Inferior parietal cortex (tissue), 1 donor: Measurements from ENCODE around the gene ABCC10.

Experiments
- DNase-seq: peaks from one replicate; pipeline ENCODE4 v3.0.0-alpha.2; 2016; ENCODE audit errors: extremely low spot score

The ABCC10 gene

DNA sequence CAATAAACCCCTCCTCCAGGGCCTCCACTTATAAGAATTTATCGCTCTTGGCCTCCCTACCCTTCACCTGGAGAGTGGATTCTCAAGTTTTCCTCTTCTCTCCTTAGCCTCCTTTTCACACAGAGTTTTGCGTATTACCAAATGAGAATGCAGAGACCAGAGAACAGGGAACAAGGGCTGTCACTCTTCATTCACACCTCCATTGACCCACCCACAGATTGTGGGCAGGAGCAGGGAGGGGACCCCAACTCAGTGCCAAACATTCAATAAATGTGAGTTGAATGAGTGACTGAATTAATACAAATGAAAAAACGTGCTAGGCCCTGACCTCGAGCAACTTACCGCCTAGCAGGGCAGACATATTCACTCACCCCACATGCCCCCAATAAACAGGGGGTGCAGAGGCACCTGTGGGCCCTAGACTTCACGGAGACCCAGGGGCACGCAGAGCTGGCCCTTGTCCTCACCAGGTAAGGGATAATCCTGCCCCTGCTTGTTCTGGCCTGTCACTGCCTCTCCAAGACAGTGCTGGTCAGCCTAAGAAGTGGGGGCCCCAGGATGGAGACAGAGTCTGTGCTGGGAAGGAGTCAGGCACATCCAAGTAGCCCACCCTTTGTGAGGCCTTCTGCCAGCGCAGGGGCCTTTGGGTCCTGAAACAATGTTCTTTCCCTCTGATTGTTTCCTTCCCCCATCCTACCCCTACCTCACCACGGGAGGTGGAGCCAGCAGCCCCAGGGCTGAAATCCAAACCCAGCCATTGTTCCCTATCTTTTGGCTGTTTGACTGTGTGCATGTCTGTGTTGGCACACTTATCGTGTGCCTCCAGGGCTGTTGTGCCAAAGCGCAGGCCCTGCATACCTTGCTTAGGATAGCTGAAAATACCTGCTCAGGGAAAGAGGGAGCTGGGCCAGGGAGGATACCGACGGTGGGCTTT is 41.7 kb downstream of the ABCC10 start:
- no peak for DNase-seq

DNA sequence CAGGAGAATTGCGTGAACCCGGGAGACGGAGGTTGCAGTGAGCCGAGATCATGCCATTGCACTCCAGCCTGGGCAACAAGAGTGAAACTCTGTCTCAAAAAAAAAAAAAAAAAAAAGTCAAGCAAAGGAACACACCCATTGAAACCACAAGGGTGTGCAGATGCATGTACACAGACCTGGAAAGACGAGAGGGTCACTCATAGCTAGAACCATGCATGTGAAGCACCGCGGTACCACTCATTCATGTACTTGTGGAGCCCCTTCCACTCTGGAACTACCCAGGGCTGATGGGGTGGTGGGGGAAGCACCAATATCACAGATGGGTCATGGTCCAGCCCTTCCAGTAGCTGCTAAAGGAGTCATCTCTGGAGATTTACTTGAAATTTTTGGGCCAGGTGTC is 42.6 kb downstream of the ABCC10 start:
- no peak for DNase-seq

DNA sequence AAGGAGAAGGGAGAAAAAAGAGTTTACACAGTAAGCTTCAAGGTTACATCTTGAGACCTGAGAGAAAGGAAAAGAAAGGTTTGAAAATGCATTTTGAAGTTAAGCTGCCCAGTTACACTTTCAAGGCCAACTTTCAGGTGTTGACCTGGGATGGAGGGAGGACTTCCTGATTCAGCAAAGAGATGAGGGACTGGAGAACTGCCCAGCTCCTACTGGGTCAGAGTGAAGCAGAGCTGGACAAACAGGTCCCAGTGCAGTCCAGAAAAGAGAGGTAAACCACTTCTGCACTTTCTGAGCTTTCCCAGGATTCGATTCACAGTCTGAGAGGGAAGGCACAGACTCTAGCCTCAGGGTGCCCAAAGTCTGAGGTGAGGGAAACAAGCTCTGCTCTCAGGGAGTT is 44.1 kb downstream of the ABCC10 start:
- DNase-seq = no peak

DNA sequence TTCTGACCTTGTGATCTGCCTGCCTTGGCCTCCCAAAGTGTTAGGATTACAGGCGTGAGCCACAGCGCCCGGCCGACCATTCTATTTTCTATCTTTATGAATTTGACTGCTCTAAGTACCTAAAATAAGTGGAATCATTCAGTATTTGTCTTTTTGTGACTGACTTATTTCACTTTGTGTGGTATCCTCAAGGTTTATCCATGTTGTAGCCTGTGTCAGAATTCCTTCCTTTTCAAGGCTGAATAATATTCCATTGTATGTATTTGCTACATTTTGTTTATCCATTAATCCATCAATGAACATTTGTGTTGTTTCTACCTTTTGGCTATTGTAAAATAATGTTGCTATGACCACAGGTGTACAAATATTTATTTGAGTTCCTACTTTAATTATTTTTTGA is 45.2 kb downstream of the ABCC10 start:
- DNase-seq = no peak

DNA sequence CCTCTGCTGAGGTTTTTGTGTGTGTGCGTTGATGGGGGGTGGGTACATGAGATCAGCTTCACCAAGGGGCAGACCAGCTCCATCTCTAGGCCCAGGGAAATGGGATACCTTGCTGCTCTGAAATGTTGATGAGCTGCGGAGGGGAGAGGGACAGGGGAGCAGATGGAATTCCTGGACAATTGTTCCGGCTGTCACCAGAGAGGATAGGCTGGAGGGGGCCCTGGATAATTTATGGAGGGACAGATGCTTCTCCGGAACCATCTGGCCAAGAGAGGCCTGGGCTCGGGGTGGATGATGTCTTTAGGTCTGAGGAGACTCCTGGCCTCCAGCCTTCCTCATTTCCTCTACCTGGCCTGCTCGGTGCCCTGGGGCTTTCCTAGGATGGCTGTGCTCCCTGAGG is 48.2 kb downstream of the ABCC10 start:
- no peak for DNase-seq

DNA sequence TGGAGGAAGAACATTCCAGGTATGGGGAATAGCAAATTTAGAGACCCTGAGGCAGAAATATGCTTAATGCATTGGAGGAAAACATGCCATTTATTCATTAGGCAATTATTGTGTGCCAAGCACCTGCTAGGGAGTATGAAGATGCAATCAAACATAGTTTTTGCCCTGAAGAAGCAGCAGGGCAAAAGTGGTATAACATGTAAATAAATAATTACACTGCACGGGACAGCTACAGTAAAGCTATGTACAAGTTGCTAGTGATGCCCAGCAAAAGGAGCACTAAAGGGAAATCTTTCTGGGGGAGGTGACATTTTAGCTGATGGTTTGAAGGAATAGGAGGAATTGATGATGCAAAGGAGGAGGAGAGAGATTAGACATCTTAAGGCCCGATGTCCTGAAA is 49.4 kb downstream of the ABCC10 start:
- DNase-seq = no peak

DNA sequence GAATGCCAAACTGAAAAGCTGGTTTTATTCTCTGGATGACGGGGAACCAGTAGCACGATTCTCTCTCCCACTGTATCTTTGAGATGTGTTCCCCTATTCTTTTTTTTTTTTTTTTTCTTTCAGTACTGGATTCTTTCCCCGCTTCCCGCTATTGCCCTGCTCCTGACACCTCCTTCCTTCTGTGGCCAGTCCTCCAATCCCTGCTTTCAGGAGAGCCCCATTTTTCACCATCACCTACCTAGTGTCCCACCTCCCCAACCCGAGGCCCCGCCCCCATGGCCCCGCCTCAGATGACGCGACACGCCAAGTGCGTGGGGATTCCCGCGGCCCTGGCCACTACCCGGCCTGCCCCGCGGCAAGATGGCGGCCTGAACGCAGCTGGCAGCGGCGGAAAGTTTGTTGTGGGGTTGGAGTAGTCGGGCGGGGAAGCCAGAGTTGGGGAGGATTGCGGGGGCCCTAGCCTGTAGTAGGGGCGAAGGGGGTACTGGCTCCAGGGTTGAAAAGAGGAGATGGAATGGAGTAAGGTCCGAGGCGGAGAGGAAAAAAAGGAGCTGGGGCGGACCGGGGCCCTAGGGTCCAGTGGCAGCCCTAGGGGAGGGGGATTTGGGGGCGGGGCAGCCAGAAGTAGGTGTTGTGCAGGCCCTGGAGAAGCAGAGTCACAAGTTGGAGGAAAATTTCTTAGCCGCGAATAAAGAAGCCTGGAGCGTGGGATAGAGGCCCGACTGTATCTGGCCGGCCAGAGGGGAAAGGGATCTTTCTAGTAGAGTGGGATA is 50.1 kb downstream of the ABCC10 start, which contains the start of gene TJAP1:
TSS of gene TJAP1 (plus strand) at position 336 of the 773 bp plus-strand sequence. CDS start 21,432 bp downstream, outside the sequence.
- peak; percentile 80 for DNase-seq

DNA sequence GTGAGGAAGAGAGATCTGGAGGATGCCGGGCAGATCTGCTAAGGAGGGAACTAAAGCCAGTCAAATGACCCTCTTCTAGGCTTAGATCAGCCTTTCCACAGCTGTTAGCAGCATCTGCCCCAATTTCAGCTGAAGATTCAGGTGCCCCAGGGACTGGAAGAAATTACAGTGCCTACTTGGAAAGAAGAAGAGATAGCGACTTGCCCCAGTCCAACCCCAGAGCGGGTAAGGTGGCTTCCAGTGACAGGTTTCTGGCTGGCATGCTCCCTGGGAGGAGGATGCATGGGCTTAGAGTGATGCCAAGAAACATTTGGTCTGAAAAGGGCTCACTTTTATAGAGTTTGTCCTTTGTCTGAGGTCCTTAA is 50.6 kb downstream of the ABCC10 start:
- DNase-seq = no peak

DNA sequence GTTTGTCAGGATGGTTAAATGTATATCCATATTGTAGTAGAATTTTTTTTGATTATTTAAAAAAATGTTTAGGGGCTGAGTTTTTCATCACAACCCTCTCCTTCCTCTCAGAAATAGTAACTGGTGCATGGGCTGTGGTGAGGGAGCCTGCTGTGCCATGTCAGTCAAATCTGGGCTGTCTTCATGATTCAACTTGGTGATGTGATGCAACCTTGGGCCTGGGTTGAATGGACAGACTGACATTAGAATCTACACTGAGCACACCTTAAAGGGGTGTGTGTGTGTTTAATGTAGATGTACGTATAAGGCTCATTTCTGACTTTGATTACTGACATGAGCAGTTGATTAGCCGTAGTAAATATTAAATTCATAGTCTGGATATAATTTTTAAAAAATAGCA is 53.7 kb downstream of the ABCC10 start:
- DNase-seq = no peak

DNA sequence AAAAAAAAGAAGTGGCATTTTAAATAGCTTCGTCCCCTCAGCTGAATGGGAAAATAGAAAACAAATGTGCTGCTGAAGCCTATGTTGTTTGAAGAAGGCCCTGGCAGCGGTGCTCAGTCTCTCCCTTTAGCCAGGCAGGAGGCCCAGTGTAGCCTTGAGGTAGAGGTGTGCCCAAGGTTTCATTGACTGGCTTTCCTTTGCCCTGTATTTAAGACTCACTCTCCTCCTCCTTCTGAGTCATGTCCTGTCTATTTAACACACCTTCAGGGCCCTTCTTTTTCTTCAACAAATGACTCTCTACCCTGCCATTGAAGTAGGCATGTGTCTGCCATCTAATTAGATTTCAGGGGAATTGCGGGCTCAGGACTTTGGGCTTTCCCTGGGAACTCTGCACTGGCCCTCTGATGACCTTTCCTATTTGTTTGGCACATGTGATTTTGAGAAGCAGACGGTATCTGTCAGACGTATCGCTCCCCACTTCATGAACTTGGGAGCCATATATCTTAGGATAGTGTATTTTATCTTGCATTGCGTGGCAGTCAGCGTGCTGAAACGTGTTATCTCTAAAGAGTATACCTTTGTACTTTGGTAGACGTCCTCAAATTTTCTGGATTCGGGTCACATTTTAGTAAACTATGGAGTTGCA is 54.4 kb downstream of the ABCC10 start:
- no peak for DNase-seq

DNA sequence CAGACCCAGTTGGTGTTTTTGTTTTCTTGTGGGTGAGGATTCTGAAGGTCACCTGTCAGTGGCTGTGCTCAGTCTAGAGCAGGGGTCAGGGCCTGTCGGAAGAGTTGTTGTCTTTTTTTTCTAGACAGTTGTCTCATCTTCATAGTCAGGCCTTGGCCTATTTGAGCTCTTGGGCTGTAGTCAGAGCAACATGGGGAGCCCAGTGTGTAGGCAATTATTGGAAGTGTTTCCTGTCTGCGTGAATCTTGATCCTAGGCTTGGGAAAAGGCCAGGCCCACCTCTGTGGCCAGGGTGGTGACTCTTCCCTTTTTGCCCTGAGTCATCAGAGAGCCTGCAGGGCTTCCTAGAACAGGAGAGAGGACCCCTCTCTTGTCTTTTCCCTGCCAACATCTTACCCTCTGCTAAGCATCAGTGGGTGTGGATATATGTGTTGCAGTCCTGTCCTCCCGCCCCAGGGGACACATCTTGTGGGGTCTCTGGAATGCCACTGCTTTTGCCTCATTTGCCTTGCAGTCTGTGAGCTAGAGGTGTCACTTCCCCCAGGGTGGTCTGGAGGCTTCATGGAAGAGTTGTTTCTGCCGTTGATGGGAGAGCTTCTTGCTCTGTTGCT is 61.4 kb downstream of the ABCC10 start:
- no peak for DNase-seq

DNA sequence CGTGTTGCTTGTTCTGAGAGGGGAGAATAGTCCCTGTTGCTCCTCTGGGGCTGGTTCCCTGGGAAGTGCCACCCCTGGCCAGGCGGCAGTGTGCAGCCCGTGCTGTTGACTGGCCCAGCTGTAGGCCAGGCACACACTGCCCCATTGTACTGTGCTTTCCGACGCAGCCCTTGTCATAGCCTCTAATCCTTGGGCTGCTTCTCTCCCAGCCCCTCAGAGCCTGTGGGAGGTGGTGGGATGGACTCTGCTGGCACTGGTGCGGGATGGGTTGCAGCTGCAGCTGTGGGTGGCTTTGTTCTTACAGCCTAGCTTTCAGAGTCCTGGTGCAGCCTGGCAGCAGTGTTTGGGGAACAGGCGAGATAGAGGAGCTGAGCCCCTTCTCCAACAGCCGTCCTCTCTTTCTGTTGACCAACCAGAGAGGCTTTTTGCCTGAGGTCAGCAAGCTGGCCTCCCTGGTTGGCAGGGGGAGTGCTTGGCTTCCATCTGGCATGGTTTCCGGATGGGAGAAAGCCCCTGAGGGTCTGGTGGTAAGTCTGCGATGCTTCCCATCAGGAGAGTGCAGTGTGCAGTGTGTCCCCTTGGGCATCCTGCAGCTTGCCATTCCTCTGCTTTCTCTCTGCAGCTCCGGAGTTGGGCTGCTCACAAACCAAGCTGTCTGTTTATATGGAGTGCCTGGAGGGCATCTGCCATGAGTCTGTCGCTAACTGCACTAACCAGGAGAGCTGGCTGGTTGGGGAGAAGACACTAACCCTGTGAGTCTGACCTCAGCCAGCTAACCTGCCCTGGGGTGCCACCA is 62.1 kb downstream of the ABCC10 start:
- peak; percentile 88 for DNase-seq

DNA sequence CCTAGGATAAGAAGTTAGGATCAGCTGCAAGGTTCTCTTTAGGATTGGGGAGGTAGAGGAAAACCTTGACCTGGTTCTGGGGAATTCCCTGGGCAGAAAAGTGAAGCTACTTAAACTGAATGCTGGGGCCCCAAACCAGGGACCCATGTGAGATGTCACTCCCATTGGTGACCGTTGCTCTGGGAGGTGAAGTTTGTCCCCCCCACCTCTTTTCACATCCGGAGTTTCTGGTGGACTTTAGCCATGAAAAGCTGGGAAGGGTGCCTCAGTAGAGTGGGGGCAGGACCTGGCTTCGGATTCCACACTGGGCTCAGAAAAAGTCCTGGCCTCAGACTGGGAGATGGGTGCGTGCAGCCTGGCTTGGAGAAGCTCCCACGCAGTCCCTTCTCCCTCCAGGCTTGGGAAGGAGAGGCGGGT is 63.2 kb downstream of the ABCC10 start:
- no peak for DNase-seq

DNA sequence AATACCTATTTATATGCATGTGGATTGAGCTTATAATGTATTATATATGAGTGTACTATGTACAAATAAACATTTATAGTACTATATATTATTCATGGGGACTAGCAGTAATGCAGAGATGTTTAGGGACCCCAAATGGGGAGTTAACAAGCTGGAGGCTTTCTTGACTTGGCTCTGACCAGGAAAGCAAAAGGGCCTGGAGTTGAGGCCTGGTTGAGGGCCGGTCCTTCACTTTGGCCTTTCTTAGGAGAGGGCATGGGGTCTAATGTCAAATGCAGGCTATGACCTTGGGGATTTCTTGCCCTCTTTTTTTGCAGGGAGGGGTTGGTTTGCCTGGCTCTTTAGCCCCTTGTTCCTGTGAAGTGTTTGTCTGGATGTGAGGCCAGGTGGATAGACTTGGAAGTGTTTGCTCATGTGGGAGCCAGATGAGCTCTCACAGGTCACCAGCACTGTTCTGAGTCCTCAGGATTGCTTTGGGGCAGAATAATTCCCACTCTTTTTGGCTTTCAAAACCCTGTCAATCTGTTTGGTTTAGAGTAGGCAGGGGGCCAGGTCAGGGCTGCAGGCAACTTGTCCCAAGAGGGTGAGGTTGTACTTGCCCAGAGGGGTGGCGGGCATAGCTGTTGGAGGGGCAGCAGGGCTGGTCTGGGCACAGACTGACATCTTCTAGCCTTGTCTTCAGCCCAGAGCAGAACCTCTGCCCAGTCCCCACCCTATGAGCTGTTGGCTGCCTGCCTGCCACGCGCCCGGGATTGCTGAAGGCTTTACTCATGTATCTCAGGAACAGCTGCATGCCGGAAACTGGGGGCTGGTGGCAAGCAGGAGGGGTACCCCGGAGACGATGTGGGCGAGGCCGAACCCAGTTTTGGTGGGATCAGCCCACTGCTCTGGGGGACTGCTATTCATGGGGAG is 64.7 kb downstream of the ABCC10 start:
- DNase-seq = peak; percentile 73

DNA sequence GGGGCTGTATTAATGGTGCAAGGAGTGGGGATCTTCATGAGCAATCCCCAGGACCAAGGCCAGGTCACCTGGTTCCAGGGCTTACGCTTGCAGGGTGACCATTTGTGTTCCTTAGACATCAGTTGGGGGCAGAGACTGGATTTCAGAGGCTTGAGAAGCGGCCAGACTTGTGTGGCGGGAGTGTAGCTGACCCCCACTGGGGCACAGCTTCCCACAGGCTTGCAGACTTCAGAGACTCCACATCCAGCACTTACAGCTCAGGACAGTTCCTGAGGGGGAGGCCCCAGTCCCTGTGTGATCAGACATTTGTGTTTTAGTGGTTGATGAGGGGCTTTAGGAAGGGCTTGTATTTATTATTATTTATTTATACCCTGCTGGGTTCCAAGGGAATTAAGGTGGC is 65.3 kb downstream of the ABCC10 start:
- no peak for DNase-seq

DNA sequence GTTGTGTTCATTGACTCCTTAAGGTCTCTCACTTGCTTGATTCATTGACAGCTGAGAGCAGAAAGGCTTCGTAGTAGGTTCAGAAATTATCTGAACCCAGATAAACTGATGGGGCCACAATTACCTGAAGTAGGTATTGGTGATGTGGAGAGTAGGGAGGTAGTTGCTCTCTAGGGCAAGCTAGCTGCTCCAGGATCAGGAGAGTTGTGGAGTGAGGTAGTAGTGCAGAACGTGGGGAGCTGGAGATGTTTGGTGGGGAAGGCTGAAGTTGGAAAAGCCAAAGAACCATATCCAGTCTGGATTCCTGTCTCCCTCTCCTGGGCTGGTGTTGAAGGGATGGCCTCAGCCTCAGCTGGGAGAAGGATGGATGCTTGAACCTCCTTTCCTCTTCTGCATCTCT is 65.9 kb downstream of the ABCC10 start:
- DNase-seq = no peak

DNA sequence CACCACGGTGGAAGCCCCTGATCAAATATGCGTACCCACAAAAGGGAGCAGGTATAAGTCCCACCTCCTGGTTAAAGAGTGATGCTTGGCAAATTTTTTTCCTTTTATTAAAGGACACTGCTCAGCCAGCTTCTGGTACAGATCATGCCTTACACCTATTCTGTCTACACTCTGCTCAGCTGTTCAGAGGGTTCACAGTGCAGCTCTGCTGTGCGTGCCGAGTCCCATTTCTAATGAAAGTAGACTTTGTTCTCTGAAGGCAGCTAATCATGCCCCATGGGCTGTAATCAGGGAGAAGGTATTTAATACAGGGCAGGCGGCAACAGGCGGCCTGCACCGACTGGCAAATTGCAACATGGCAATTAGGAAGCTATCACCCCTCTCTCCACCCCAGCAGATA is 66.5 kb downstream of the ABCC10 start:
- no peak for DNase-seq

DNA sequence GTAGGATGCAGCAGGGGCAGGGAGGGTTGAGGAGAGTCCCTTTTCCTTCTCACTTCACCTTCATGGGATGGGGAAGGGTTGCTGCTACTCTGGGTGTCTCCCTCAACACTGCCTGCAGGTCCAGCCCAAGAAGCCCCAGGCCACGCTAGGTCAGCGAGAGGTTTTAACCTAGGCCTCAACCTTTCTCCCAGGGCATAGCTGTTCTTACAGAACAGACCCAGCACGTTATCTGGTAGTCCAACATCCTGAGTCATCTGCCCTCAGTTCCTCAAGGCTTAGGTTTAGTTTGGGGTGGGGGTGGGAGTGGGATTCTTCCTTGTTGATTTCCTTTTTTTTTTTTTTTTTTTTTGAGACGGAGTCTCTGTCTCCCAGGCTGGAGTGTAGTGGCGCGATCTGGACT is 67.0 kb downstream of the ABCC10 start:
- DNase-seq = no peak

DNA sequence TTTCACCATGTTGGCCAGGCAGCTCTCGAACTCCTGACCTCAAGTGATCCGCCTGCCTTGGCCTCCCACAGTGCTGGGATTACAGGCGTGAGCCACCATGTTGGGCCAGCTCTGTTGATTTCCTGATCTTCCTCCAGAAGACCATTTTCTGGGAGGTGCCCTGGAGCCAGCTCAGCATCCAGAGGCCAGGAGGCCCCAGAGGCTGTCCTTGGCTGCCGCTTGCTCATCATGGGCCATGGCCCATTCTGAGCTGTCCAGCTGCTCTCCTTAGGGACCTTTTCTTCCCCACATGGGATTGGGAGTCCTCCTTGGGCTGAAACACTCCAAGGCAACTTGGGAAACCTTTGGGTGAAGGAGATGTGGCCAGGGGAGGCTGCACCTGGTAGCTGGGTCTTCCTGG is 67.4 kb downstream of the ABCC10 start:
- no peak for DNase-seq

DNA sequence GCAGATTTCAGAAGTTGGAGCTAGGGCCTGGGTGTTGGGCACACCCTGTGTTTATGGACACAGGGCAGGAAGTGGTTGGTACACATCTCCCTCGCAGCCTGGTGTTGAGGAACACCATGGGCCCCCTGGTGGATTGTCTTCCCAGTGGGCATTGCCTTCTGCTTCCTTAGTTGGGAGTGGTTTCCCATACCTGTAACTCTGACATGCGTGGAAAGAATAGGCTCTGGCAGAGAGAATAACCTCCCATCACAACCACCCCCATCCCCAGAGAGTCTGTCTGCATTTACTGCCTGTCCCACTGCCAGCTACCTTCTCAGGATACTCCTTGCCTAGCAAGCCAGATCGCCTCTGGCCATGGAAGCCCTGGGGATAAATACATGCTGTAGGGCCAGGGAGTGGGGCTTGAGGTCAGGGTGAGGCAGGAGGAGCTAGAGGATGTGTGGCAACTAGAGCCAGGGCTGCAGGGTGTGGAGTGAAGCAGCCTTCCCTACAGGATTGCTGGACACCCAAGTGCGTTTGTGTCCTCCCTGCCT is 68.1 kb downstream of the ABCC10 start:
- no peak for DNase-seq
